KMS-11 (cell line): ENCODE results near the gene ARHGEF10L.

ENCODE experiments used
- H2AFZ ChIP-seq: fragments of 200-600 bp; sonication (generic); 2 replicates; pipeline ENCODE4 v1.6.1; 2016; ENCODE audit warnings: antibody characterized with exemption, mixed run types, low read depth
- H3K27ac ChIP-seq: fragments of 200-600 bp; sonication (generic); 2 replicates; pipeline ENCODE4 v1.6.1; 2016; ENCODE audit warnings: mild to moderate bottlenecking, mixed run types
- H3K27me3 ChIP-seq: fragments of 200-600 bp; sonication (generic); 2 replicates; pipeline ENCODE4 v1.6.1; 2017; ENCODE audit warnings: mild to moderate bottlenecking, low read depth, mixed run types, moderate library complexity; ENCODE audit not compliant: insufficient read depth
- H3K36me3 ChIP-seq: fragments of 200-600 bp; sonication (generic); 2 replicates; pipeline ENCODE4 v1.6.1; 2017; ENCODE audit warnings: mild to moderate bottlenecking, mixed run types; ENCODE audit not compliant: insufficient read depth
- H3K4me1 ChIP-seq: fragments of 200-600 bp; sonication (generic); 2 replicates; pipeline ENCODE4 v1.6.1; 2016; ENCODE audit warnings: mild to moderate bottlenecking, low read depth, mixed run types; ENCODE audit not compliant: poor library complexity, severe bottlenecking
- H3K4me2 ChIP-seq: fragments of 200-600 bp; sonication (generic); 2 replicates; pipeline ENCODE4 v1.7.0; 2016; ENCODE audit warnings: mild to moderate bottlenecking, mixed run types
- H3K4me3 ChIP-seq: fragments of 200-600 bp; sonication (generic); IDR thresholded peaks from 2 replicates; pipeline ENCODE4 v1.6.1; 2017; ENCODE audit warnings: low read depth, low read length, mixed read lengths; ENCODE audit not compliant: insufficient read depth
- H3K79me2 ChIP-seq: fragments of 200-600 bp; sonication (generic); 2 replicates; pipeline ENCODE4 v1.6.1; 2016; ENCODE audit warnings: low read depth, mixed run types; ENCODE audit not compliant: insufficient read depth
- H3K9ac ChIP-seq: fragments of 200-600 bp; sonication (generic); 2 replicates; pipeline ENCODE4 v1.6.1; 2016; ENCODE audit warnings: mild to moderate bottlenecking, mixed run types
- H4K20me1 ChIP-seq: fragments of 200-600 bp; sonication (generic); 2 replicates; pipeline ENCODE4 v1.6.1; 2016; ENCODE audit warnings: mild to moderate bottlenecking, mixed run types; ENCODE audit not compliant: insufficient read depth
- CTCF ChIP-seq: fragments of 200-600 bp; sonication (generic); conservative IDR thresholded peaks from 2 replicates; pipeline ENCODE4 v1.6.1; 2017; ENCODE audit warnings: low read depth, mild to moderate bottlenecking, antibody characterized with exemption, low read length, moderate library complexity, mixed read lengths

Gene ARHGEF10L

GRCh38 chr1:17725811-17726582 lies 186.5 kb downstream of the ARHGEF10L start:
- Histone ChIP-seq H3K27me3 (peaks cover 7% of the 10 kb centered on the region; the same call in 1 of the 2 replicates), H3K27ac (no peak overlapping the region), H3K4me2 (no peak overlapping the region), H3K79me2 (no peaks in the 10 kb centered on the region), H2AFZ (no peak overlapping the region), H3K4me3 (no peak overlapping the region), H4K20me1 (no peaks in the 10 kb centered on the region), H3K9ac (no peak overlapping the region), H3K4me1 (no peaks in the 10 kb centered on the region), H3K36me3 (no peaks in the 10 kb centered on the region)
- TF ChIP-seq CTCF, result no peak

DNA sequence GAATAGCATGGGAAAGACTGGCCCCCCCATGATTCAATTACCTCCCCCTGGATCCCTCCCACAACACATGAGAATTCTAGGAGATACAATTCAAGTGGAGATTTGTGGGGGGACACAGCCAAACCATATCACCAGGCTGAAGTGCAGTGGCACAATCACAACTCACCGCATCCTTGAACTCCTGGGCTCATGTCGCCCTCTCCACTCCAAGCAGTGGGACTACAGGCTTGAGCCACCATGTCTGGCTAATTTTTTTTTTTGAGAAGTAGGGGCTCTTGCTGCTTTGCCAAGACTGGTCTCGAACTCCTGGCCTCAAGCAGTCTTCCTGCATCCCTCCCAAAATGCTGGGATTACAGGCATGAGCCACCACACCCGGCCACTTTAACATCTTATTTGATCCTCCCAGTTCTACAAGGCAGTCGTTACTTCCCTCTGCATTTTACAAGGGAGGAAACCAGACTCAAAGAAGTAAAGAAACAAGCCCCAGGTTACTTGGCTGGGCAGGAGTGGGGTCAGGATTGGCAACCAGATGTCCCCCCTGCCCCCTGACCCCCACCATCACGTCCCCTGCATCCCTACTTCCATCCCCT lies 188.7 kb downstream of the ARHGEF10L start:
- H3K4me2 ChIP-seq, result no peak overlapping the region
- no peaks in the 10 kb centered on the region for H3K79me2 ChIP-seq
- no peak overlapping the region for H3K4me3 ChIP-seq
- H2AFZ ChIP-seq, result no peak overlapping the region
- TF ChIP-seq CTCF, result no peak
- no peaks in the 10 kb centered on the region for H3K4me1 ChIP-seq
- H3K36me3 ChIP-seq, result no peaks in the 10 kb centered on the region
- peaks cover 10% of the 10 kb centered on the region; the same call in 1 of the 2 replicates for H3K27me3 ChIP-seq
- H3K9ac ChIP-seq, result no peak overlapping the region
- H4K20me1 ChIP-seq, result no peaks in the 10 kb centered on the region
- H3K27ac ChIP-seq, result no peak overlapping the region

DNA sequence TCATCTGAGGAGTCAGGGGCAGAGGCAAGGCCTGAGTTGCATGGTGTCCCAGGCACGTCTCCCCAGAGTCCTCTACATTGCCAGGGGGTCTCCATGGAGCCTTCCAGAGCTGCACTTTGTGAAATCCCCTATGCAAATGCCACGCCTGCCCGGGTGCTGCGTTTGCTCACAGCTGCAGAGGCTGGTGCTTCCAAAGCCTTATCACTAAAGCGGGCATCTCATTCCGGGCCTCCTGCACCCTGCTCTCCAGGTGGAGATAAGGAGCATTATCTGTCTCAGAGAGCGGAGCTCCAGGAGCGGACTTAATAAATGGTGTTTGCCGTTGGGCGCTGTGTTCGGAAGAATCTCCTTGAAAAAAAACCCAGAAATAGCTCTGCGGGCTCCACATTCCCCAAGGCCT lies 189.8 kb downstream of the ARHGEF10L start:
- no peaks in the 10 kb centered on the region for H3K36me3 ChIP-seq
- H4K20me1 ChIP-seq, result no peaks in the 10 kb centered on the region
- no peaks in the 10 kb centered on the region for H3K4me1 ChIP-seq
- no peak overlapping the region for H2AFZ ChIP-seq
- H3K27me3 ChIP-seq, result peaks cover 16% of the 10 kb centered on the region; the same call in 1 of the 2 replicates
- no peak overlapping the region for H3K27ac ChIP-seq
- TF ChIP-seq CTCF, result no peak
- H3K4me3 ChIP-seq, result no peak overlapping the region
- H3K9ac ChIP-seq, result no peak overlapping the region
- H3K4me2 ChIP-seq, result no peak overlapping the region
- H3K79me2 ChIP-seq, result no peaks in the 10 kb centered on the region

GRCh38 chr1:17729909-17730308 lies 190.4 kb downstream of the ARHGEF10L start:
- Histone ChIP-seq H3K4me2 (no peak overlapping the region), H3K27me3 (peaks cover 17% of the 10 kb centered on the region; the same call in 1 of the 2 replicates), H4K20me1 (no peaks in the 10 kb centered on the region), H3K4me1 (no peaks in the 10 kb centered on the region), H2AFZ (no peak overlapping the region), H3K36me3 (no peaks in the 10 kb centered on the region), H3K9ac (no peak overlapping the region), H3K27ac (no peak overlapping the region), H3K79me2 (no peaks in the 10 kb centered on the region), H3K4me3 (no peak overlapping the region)
- TF ChIP-seq CTCF, result no peak
